GM12891 (cell line): ENCODE data around the gene PHF19.

ENCODE experiments used
- PAX5 ChIP-seq: IDR thresholded peaks from 2 replicates; pipeline ENCODE4 v1.6.1; 2011; ENCODE audit warnings: low read length, moderate library complexity, mild to moderate bottlenecking; ENCODE audit not compliant: insufficient read depth, severe bottlenecking
- POLR2A ChIP-seq: IDR thresholded peaks from 2 replicates; pipeline ENCODE4 v1.6.1; 2011; ENCODE audit warnings: low read depth, low read length, control low read depth
- POLR2AphosphoS5 ChIP-seq: IDR thresholded peaks from 2 replicates; pipeline ENCODE4 v1.6.1; 2011; ENCODE audit warnings: low read depth, low read length, control low read depth
- SPI1 ChIP-seq: IDR thresholded peaks from 2 replicates; pipeline ENCODE4 v1.6.1; 2011; ENCODE audit warnings: low read depth, low read length, control low read depth
- TAF1 ChIP-seq: IDR thresholded peaks from 2 replicates; pipeline ENCODE4 v1.6.1; 2011; ENCODE audit warnings: low read depth, low read length, control low read depth

GRCh38 chr9:120889606-120890271 lies 12.8 kb upstream of the PHF19 start:
- TF ChIP-seq PAX5 = no peak
- TF ChIP-seq POLR2A = no peak
- no peak for TF ChIP-seq TAF1
- no peak for TF ChIP-seq SPI1
- no peak for TF ChIP-seq POLR2AphosphoS5
